MCF 10A (cell line): ENCODE data around the gene NIM1K. TPM values are rescaled to one million over a fixed set of nuclear protein-coding genes. Genes with fewer than 3 reads are reported as not detected.

Experiments used
- BruUV-seq: library from RNA; stranded (reverse); fragments of 400-500 nt; replicated peaks from 2 replicates; lab custom pipeline; 2021; lab: Mats Ljungman, UMichigan
- CTCF ChIA-PET: fragments of 300-600 bp; sonication (Branson Sonifier 250); formaldehyde crosslinking; extraction: SDS; loops from one replicate; lab custom pipeline; 2021; ENCODE audit warnings: antibody characterized with exemption, inconsistent platforms; lab: Yijun Ruan, JAX
- POLR2A ChIA-PET: fragments of 300-600, 350-650 bp; sonication (Branson Sonifier 250); formaldehyde crosslinking; extraction: SDS; loops from one replicate; lab custom pipeline; 2020; ENCODE audit warnings: antibody characterized with exemption, inconsistent platforms; lab: Yijun Ruan, JAX
- DNase-seq: peaks from one replicate; pipeline ENCODE4 v3.0.0-alpha.2; 2018; ENCODE audit not compliant: unreplicated experiment
- H3K27ac Mint-ChIP-seq: one replicate; pipeline ENCODE4 v1.8.0; 2022; ENCODE audit warnings: mild to moderate bottlenecking, low read depth, mixed read lengths; ENCODE audit not compliant: unreplicated experiment
- H3K27me3 Mint-ChIP-seq: one replicate; pipeline ENCODE4 v1.8.0; 2022; ENCODE audit warnings: mixed read lengths; ENCODE audit not compliant: insufficient read depth, unreplicated experiment
- H3K36me3 Mint-ChIP-seq: one replicate; pipeline ENCODE4 v1.8.0; 2022; ENCODE audit warnings: mild to moderate bottlenecking, moderate library complexity, mixed read lengths; ENCODE audit not compliant: insufficient read depth, unreplicated experiment
- H3K4me1 Mint-ChIP-seq: one replicate; pipeline ENCODE4 v1.8.0; 2022; ENCODE audit warnings: mixed read lengths; ENCODE audit not compliant: insufficient read depth, unreplicated experiment
- H3K4me3 Mint-ChIP-seq: one replicate; pipeline ENCODE4 v1.8.0; 2022; ENCODE audit warnings: mild to moderate bottlenecking, moderate library complexity, mixed read lengths; ENCODE audit not compliant: unreplicated experiment
- H3K9me3 Mint-ChIP-seq: one replicate; pipeline ENCODE4 v1.8.0; 2022; ENCODE audit warnings: mixed read lengths; ENCODE audit not compliant: unreplicated experiment
- CTCF ChIP-seq: fragments of 200-600 bp; IDR thresholded peaks from one replicate; pipeline ENCODE4 v1.8.0; 2022; ENCODE audit warnings: antibody characterized with exemption, mild to moderate bottlenecking; ENCODE audit not compliant: unreplicated experiment
- intact Hi-C: fragments of 100-400 bp; cut with micrococcal nuclease; formaldehyde crosslinking; loops from 2 replicates; pipeline ENCODE4 v1.14.1; 2022
- total RNA-seq: library from RNA; stranded (reverse); gene quantifications from 2 replicates; pipeline ENCODE4 v1.2.3, GENCODE V29; 2022

Gene NIM1K
- total RNA-seq, 1 experiment from 2014 or later: not detected

- Mint-ChIP-seq H3K4me1 (peaks cover 4% of the 10 kb centered on the region), H3K27ac (no peak overlapping the region), H3K27me3 (no peaks in the 10 kb centered on the region), H3K9me3 (no peaks in the 10 kb centered on the region), H3K36me3 (no peaks in the 10 kb centered on the region), H3K4me3 (no peak overlapping the region)
- no TSS peak for BruUV-seq
- DNase-seq: peak; percentile 48
- intact Hi-C loops: loop anchor here (1.0 kb wide), 1 partner anchor 74 kb away; no protein-coding TSS in a partner anchor
- ChIA-PET CTCF (interaction anchor here (1.0 to 6.7 kb wide), 3 partner anchors 126 to 157 kb away, joined by 3 to 53 read pairs (median 7); no protein-coding TSS in a partner anchor), POLR2A (interaction anchor here (1.2 kb wide), 1 partner anchor 82 kb away, joined by 4 read pairs; no protein-coding TSS in a partner anchor)
- peak; percentile 18 for TF ChIP-seq CTCF
These were observed 40.0 kb downstream of the NIM1K start for GRCh38 chr5:43231977-43232376.

DNA sequence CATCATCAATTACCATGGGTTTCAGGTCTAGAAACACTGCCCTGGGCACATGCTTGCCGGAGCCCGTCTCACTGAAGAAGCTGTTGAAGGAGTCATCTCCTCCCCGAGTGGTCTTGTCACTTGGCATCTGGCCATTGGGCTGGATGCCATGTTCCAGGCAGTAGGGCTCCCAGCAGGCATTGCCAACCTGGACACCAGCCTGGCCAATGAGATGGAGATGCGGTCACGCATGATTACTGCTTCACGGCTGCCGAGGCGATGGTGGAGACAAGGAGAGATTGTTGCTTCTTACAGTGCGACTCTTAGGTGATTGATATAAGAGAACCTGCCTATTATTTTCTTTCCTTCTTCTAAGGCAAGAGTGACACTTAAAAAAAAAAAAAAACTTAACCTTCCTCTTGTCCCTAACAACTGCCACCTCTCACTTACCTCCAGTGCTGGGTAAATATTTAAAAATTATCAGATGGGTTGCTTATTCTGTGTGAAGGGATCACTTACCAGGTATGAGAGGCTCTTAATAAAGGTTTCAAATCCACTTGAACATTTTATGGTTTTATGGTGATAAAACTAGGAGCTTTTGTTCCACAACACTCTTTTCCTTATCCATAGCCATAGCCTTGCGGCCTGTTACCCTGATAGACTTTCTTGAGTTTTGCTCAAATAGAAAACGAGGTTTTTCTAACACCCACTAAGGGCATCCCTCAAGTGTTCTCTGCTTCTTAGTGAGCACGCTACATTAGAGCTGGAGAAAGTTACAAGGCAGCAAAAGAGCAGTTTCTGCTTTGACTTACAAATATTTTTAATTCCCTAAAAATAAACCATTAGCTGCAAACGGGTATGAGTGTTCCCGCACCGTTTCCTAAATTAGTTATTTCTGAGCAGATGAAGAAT lies 41.2 kb downstream of the NIM1K start:
- intact Hi-C loops: loop anchor here (1.0 kb wide), 1 partner anchor 73 kb away; no protein-coding TSS in a partner anchor
- H3K9me3 Mint-ChIP-seq: no peaks in the 10 kb centered on the region

DNA sequence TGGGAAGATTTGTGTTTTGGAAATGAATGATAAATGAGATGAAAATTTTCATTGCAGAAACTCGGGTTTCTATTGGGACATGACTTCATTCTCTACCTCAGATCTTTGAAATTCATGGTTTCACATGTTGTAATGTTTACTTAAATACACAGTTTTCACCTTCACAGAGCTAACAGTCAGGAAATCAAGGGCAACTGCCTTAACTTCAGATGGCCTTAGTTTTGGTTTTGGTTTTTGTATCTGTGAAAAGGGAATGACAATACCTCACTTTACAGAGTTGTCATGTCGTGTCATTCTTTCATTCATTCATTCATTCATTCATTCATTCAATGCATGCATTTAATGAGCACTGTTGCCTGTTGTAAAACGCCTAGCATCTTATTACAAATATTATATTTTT lies 41.9 kb downstream of the NIM1K start:
- H3K27ac Mint-ChIP-seq: no peak overlapping the region
- ChIA-PET CTCF (interaction anchor here (0.7 to 6.7 kb wide), 3 partner anchors 128 to 155 kb away, joined by 3 to 53 read pairs (median 4); no protein-coding TSS in a partner anchor), POLR2A (no interaction called here)
- no peaks in the 10 kb centered on the region for H3K36me3 Mint-ChIP-seq
- no peaks in the 10 kb centered on the region for H3K27me3 Mint-ChIP-seq
- H3K9me3 Mint-ChIP-seq: no peaks in the 10 kb centered on the region
- BruUV-seq: no TSS peak
- TF ChIP-seq CTCF: no peak
- no peak overlapping the region for H3K4me3 Mint-ChIP-seq
- H3K4me1 Mint-ChIP-seq: peaks cover 4% of the 10 kb centered on the region
- intact Hi-C loops: no loop called here
- no peak for DNase-seq

More for the DNA sequence above, 41.2 kb downstream of the NIM1K start:
- no TSS peak for BruUV-seq
- CTCF ChIA-PET: interaction anchor here (0.7 to 6.7 kb wide), 3 partner anchors 135 to 166 kb away, joined by 3 to 53 read pairs (median 4); no protein-coding TSS in a partner anchor
- Mint-ChIP-seq H3K4me1 (peaks cover 4% of the 10 kb centered on the region), H3K4me3 (no peak overlapping the region), H3K36me3 (no peaks in the 10 kb centered on the region), H3K27ac (no peak overlapping the region), H3K27me3 (no peaks in the 10 kb centered on the region)
- no peak for DNase-seq
- POLR2A ChIA-PET: interaction anchor here (0.7 kb wide), 1 partner anchor 129 kb away, joined by 3 read pairs; no protein-coding TSS in a partner anchor
- no peak for TF ChIP-seq CTCF
